Measurements from ENCODE around the gene ST3GAL3.

- TF ChIP-seq, protein P1, sequence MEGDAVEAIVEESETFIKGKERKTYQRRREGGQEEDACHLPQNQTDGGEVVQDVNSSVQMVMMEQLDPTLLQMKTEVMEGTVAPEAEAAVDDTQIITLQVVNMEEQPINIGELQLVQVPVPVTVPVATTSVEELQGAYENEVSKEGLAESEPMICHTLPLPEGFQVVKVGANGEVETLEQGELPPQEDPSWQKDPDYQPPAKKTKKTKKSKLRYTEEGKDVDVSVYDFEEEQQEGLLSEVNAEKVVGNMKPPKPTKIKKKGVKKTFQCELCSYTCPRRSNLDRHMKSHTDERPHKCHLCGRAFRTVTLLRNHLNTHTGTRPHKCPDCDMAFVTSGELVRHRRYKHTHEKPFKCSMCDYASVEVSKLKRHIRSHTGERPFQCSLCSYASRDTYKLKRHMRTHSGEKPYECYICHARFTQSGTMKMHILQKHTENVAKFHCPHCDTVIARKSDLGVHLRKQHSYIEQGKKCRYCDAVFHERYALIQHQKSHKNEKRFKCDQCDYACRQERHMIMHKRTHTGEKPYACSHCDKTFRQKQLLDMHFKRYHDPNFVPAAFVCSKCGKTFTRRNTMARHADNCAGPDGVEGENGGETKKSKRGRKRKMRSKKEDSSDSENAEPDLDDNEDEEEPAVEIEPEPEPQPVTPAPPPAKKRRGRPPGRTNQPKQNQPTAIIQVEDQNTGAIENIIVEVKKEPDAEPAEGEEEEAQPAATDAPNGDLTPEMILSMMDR (IDR thresholded peaks at IDR 0.05; ENCODE audit: insufficient read depth, low read length), result no peak
- no peak for TF ChIP-seq POLR2AphosphoS5 (IDR thresholded peaks at IDR 0.05; ENCODE audit: low read depth)
- TF ChIP-seq REST (IDR thresholded peaks at IDR 0.05; ENCODE audit: insufficient replicate concordance, low read depth), result no peak
- TF ChIP-seq GABPA (IDR thresholded peaks at IDR 0.05; ENCODE audit: low read depth), result no peak
- TF ChIP-seq SPI1 (IDR thresholded peaks at IDR 0.05; ENCODE audit: borderline replicate concordance, low read depth), result no peak
Measured at GRCh38 chr1:43938383-43938782, 231.0 kb downstream of the ST3GAL3 start.

All from HL-60 (cell line).